Astrocyte (in vitro differentiated cells and primary cell): ENCODE data around the gene TPX2. TPM values are rescaled to one million over a fixed set of nuclear protein-coding genes. Genes with fewer than 3 reads are reported as not detected.
A peak's percentile ranks its signal among the peaks of the same experiment; 100 is the strongest.

Experiments used
- DNase-seq: peaks from one replicate; pipeline ENCODE4 v3.0.0-alpha.2; 2010; ENCODE audit warnings: low read depth
- FAIRE-seq: peaks from 2 replicates; lab custom pipeline; 2011; peaks lifted over from hg19 to GRCh38; lab: Jason Lieb, UNC
- H2AFZ ChIP-seq: 2 replicates; pipeline ENCODE4 v1.6.0; 2012; ENCODE audit warnings: low read depth, low read length, inconsistent platforms
- H3K27ac ChIP-seq: 2 replicates; pipeline ENCODE4 v1.5.1; 2011; ENCODE audit warnings: low read depth, low read length, inconsistent platforms
- H3K27me3 ChIP-seq: 2 replicates; pipeline ENCODE4 v1.6.0; 2011; ENCODE audit warnings: low read length, inconsistent platforms; ENCODE audit not compliant: insufficient read depth
- H3K36me3 ChIP-seq: 2 replicates; pipeline ENCODE4 v1.5.1; 2011; ENCODE audit warnings: low read length, inconsistent platforms; ENCODE audit not compliant: insufficient read depth
- H3K4me1 ChIP-seq: 2 replicates; pipeline ENCODE4 v1.5.1; 2011; ENCODE audit warnings: low read length, inconsistent platforms; ENCODE audit not compliant: insufficient read depth
- H3K4me2 ChIP-seq: 2 replicates; pipeline ENCODE4 v1.6.0; 2012; ENCODE audit warnings: low read length, inconsistent platforms
- H3K4me3 ChIP-seq: 2 replicates; pipeline ENCODE4 v1.5.1; 2011; ENCODE audit warnings: low read depth, mild to moderate bottlenecking, low read length, inconsistent platforms; ENCODE audit not compliant: insufficient read depth
- H3K79me2 ChIP-seq: 2 replicates; pipeline ENCODE4 v1.6.0; 2012; ENCODE audit warnings: mild to moderate bottlenecking, low read length, inconsistent platforms; ENCODE audit not compliant: insufficient read depth
- H3K9ac ChIP-seq: 2 replicates; pipeline ENCODE4 v1.6.0; 2012; ENCODE audit warnings: mild to moderate bottlenecking, low read length, inconsistent platforms
- H3K9me3 ChIP-seq: 2 replicates; pipeline ENCODE4 v1.5.1; 2012; ENCODE audit warnings: low read depth, mild to moderate bottlenecking, low read length, inconsistent platforms; ENCODE audit not compliant: insufficient read depth
- H4K20me1 ChIP-seq: 2 replicates; pipeline ENCODE4 v1.6.0; 2012; ENCODE audit warnings: low read length, inconsistent platforms; ENCODE audit not compliant: insufficient read depth
- H3K27ac Mint-ChIP-seq: one replicate; pipeline ENCODE4 v1.8.0; 2021; ENCODE audit warnings: mild to moderate bottlenecking, mixed read lengths; ENCODE audit not compliant: unreplicated experiment
- H3K27me3 Mint-ChIP-seq: one replicate; pipeline ENCODE4 v1.8.0; 2021; ENCODE audit warnings: low read depth, mixed read lengths; ENCODE audit not compliant: unreplicated experiment
- H3K36me3 Mint-ChIP-seq: one replicate; pipeline ENCODE4 v1.8.0; 2021; ENCODE audit warnings: low read depth, mixed read lengths; ENCODE audit not compliant: unreplicated experiment
- H3K4me1 Mint-ChIP-seq: one replicate; pipeline ENCODE4 v1.8.0; 2021; ENCODE audit warnings: low read depth, mixed read lengths; ENCODE audit not compliant: unreplicated experiment
- H3K4me3 Mint-ChIP-seq: one replicate; pipeline ENCODE4 v1.8.0; 2021; ENCODE audit warnings: mild to moderate bottlenecking, moderate library complexity, mixed read lengths; ENCODE audit not compliant: unreplicated experiment
- H3K9me3 Mint-ChIP-seq: one replicate; pipeline ENCODE4 v1.8.0; 2021; ENCODE audit warnings: mild to moderate bottlenecking, mixed read lengths; ENCODE audit not compliant: unreplicated experiment
- CTCF ChIP-seq: IDR thresholded peaks from 2 replicates; pipeline ENCODE4 v1.5.1; 2011; ENCODE audit warnings: low read depth, mild to moderate bottlenecking, inconsistent platforms, low read length, moderate library complexity; ENCODE audit not compliant: insufficient read depth
- EZH2 ChIP-seq: IDR thresholded peaks from 2 replicates; pipeline ENCODE4 v1.6.1; 2012; ENCODE audit warnings: mild to moderate bottlenecking, low read length, inconsistent platforms; ENCODE audit not compliant: insufficient read depth
- total RNA-seq: library from RNA; stranded (reverse); gene quantifications from 2 replicates; pipeline ENCODE4 v1.2.1, GENCODE V29; 2021

The TPX2 gene
- total RNA-seq, 1 donor from 2014 or later = 41.6 TPM

- no peak for FAIRE-seq
- Histone ChIP-seq H3K27me3 (no peaks in the 10 kb centered on the region), H2AFZ (peak overlapping the region; percentile 9), H3K79me2 (peaks cover 88% of the 10 kb centered on the region), H3K36me3 (peaks cover 30% of the 10 kb centered on the region), H3K9me3 (no peaks in the 10 kb centered on the region), H3K4me3 (peak overlapping the region; percentile 54), H4K20me1 (peaks cover under 1% of the 10 kb centered on the region), H3K9ac (peak overlapping the region; percentile 84), H3K4me2 (peak overlapping the region; percentile 91), H3K4me1 (peaks cover 51% of the 10 kb centered on the region), H3K27ac (peak overlapping the region; percentile 99)
- peak overlapping the region; percentile 94 for H3K27ac Mint-ChIP-seq
- peak overlapping the region; percentile 68 for H3K4me3 Mint-ChIP-seq
- TF ChIP-seq CTCF (no peak), EZH2 (no peak)
- DNase-seq = peak; percentile 87
- H3K9me3 Mint-ChIP-seq = no peaks in the 10 kb centered on the region
- peaks cover 34% of the 10 kb centered on the region for H3K36me3 Mint-ChIP-seq
- H3K4me1 Mint-ChIP-seq = peaks cover 57% of the 10 kb centered on the region
- H3K27me3 Mint-ChIP-seq = no peaks in the 10 kb centered on the region
Observed at GRCh38 chr20:31713312-31714273, 25.5 kb upstream of the TPX2 start.

GRCh38 chr20:31715766-31716165 lies 23.3 kb upstream of the TPX2 start:
- Histone ChIP-seq H3K79me2 (peaks cover 90% of the 10 kb centered on the region), H4K20me1 (peaks cover 21% of the 10 kb centered on the region), H3K36me3 (peaks cover 22% of the 10 kb centered on the region), H3K9me3 (no peaks in the 10 kb centered on the region), H3K4me1 (peaks cover 73% of the 10 kb centered on the region), H3K9ac (no peak overlapping the region), H3K27ac (no peak overlapping the region), H3K4me3 (peak overlapping the region; percentile 8), H3K27me3 (no peaks in the 10 kb centered on the region), H2AFZ (no peak overlapping the region), H3K4me2 (peak overlapping the region; percentile 45)
- Mint-ChIP-seq H3K9me3 (no peaks in the 10 kb centered on the region), H3K4me3 (peak overlapping the region; percentile 61), H3K4me1 (peaks cover 70% of the 10 kb centered on the region), H3K27ac (peak overlapping the region; percentile 55), H3K27me3 (no peaks in the 10 kb centered on the region), H3K36me3 (peaks cover 40% of the 10 kb centered on the region)
- no peak for TF ChIP-seq EZH2
- no peak for TF ChIP-seq CTCF
- DNase-seq (no peak), FAIRE-seq (no peak)
